NCI-H2196 (cell line): ENCODE measurements around the gene LGALS8.
"Not testable (repeated sequence)": the region's sequence is repeated elsewhere in the genome, so short reads cannot be mapped to it uniquely, and the experiment has no call there.

Experiments used
- DNase-seq: peaks from one replicate; lab custom pipeline; 2025; ENCODE audit not compliant: unreplicated experiment; lab: John Stamatoyannopoulos, UW

Gene LGALS8

GRCh38 chr1:236580404-236580803 lies 56.6 kb downstream of the LGALS8 start:
- not testable (repeated sequence) for DNase-seq

DNA sequence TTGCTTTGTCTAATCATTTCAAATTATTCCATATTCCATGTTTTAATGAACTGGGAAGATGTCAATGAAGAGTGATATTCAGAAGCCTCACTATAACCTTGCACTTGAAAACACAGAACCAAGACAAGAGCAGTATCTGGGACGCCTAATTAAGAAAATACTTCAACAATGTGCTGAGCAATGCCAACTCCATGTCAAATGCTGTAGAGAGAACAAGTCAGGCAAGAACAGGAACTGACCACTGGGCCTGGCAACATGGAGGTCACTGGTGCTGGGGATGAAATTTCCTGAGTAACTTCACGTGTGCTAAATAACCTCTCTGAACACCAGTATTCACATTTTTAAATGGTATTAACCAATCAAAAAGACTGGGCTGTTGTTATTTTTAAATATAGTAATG lies 57.7 kb downstream of the LGALS8 start:
- DNase-seq = no peak

DNA sequence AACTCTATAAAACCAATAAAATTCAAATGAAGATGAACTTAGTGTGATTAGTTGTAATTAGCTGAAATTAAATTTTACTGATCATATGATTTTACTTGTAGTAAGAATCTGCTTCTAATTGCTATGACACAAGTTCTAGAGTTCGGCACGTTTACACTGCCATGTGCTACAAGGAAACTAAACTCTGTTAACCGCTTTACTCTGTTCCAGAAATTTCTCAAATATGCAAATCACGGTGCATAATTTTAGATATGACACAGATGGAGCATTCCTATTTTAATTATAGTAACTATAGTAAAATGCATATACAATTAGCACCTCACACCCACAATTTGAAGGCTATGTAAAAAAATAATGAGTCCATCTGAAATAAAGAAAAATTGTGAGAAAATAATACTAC lies 65.7 kb downstream of the LGALS8 start:
- DNase-seq = no peak

GRCh38 chr1:236590553-236591150 lies 66.9 kb downstream of the LGALS8 start:
- DNase-seq = no peak

- DNase-seq = no peak
Measured at GRCh38 chr1:236602171-236602570, 78.4 kb downstream of the LGALS8 start.
